Tibial artery (tissue), 4 donors: Measurements from ENCODE around the gene FAM131B.

ENCODE experiments used
- DNase-seq, 2 donors: peaks; one replicate each; pipeline ENCODE4 v3.0.0-alpha.2; 2019
- H3K27ac ChIP-seq, 2 donors: fragments of 200-600 bp; sonication (generic) in 1 of 2; 1 replicate in 1 of 2; 2 replicates in 1 of 2; pipeline ENCODE4 v1.5.1; 2018 to 2019; ENCODE audit warnings: mild to moderate bottlenecking in 1 of 2
- H3K27me3 ChIP-seq, 2 donors: fragments of 200-600 bp; sonication (generic) in 1 of 2; one replicate each; pipeline versions ENCODE4 v1.5.1 to v1.6.0; 2016 to 2019
- H3K36me3 ChIP-seq, 3 donors: fragments of 200-600 bp; sonication (generic) in 2 of 3; one replicate each; pipeline ENCODE4 v1.5.1; 2016 to 2019; ENCODE audit warnings: mild to moderate bottlenecking in 2 of 3
- H3K4me1 ChIP-seq, 4 donors: fragments of 200-600 bp; sonication (generic) in 2 of 4; 1 replicate in 3 of 4; 2 replicates in 1 of 4; pipeline ENCODE4 v1.5.1; 2016 to 2019
- H3K4me3 ChIP-seq, 2 donors: fragments of 200-600 bp; sonication (generic) in 1 of 2; 1 replicate in 1 of 2; 2 replicates in 1 of 2; pipeline ENCODE4 v1.5.1; 2018 to 2019; ENCODE audit warnings: mild to moderate bottlenecking in 2 of 2
- H3K9me3 ChIP-seq, 3 donors: fragments of 200-600 bp; sonication (generic) in 1 of 3; one replicate each; pipeline ENCODE4 v1.5.1; 2016 to 2019
- intact Hi-C: fragments of 100-400 bp; cut with DNase I; formaldehyde crosslinking; loops from one replicate; pipeline ENCODE4 v1.15.0; 2023; ENCODE audit warnings: low total_unique reads
- TF ChIP-seq, protein P1 (sequence below), 2 experiments: fragments of 200-600 bp in 1 of 2; fragments of 450-650 bp in 1 of 2; IDR thresholded peaks; one replicate each; pipeline ENCODE4 v1.5.1; 2017 to 2019; ENCODE audit warnings: antibody characterized with exemption in 2 of 2, mild to moderate bottlenecking in 1 of 2, moderate library complexity in 1 of 2

Gene FAM131B

DNA sequence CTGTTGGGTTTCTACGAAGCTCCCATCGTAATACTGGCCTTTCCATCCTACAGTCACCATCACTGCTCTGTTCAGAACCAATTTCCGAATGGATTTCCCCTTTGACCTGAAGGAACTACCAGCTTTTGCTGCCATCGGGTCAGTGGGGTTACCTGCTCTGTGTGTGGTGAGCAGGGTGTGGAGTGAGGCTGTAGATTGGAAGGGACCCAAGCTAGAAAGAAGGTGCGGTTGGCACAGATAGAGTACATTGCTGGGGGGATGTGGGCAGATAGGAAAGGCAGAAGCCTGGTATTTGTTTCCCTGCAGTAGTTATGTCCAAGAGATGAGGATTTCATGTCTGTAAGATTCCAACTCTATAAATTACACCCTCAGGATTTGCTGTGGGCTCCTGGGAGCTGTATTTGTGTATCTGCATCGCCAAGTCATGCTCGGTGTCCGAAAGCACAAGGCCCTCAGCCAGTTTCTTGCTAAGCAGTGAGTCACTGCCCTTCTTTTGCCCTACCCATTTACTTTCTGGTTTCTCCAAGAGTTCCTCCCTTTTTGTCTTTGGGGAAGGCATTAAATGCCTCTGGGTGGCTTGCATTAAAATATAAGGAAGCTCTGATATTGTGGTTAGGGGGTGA lies 31.2 kb downstream of the FAM131B start:
- Histone ChIP-seq H3K4me1 (no peaks in the 10 kb centered on the region), H3K36me3 (no peaks in the 10 kb centered on the region), H3K4me3 (no peak overlapping the region), H3K27me3 (no peaks in the 10 kb centered on the region), H3K27ac (no peak overlapping the region), H3K9me3 (no peaks in the 10 kb centered on the region)
- DNase-seq: no peak
- TF ChIP-seq, protein P1, sequence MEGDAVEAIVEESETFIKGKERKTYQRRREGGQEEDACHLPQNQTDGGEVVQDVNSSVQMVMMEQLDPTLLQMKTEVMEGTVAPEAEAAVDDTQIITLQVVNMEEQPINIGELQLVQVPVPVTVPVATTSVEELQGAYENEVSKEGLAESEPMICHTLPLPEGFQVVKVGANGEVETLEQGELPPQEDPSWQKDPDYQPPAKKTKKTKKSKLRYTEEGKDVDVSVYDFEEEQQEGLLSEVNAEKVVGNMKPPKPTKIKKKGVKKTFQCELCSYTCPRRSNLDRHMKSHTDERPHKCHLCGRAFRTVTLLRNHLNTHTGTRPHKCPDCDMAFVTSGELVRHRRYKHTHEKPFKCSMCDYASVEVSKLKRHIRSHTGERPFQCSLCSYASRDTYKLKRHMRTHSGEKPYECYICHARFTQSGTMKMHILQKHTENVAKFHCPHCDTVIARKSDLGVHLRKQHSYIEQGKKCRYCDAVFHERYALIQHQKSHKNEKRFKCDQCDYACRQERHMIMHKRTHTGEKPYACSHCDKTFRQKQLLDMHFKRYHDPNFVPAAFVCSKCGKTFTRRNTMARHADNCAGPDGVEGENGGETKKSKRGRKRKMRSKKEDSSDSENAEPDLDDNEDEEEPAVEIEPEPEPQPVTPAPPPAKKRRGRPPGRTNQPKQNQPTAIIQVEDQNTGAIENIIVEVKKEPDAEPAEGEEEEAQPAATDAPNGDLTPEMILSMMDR (IDR thresholded peaks at IDR 0.05): no peak
- intact Hi-C loops: no loop called here

DNA sequence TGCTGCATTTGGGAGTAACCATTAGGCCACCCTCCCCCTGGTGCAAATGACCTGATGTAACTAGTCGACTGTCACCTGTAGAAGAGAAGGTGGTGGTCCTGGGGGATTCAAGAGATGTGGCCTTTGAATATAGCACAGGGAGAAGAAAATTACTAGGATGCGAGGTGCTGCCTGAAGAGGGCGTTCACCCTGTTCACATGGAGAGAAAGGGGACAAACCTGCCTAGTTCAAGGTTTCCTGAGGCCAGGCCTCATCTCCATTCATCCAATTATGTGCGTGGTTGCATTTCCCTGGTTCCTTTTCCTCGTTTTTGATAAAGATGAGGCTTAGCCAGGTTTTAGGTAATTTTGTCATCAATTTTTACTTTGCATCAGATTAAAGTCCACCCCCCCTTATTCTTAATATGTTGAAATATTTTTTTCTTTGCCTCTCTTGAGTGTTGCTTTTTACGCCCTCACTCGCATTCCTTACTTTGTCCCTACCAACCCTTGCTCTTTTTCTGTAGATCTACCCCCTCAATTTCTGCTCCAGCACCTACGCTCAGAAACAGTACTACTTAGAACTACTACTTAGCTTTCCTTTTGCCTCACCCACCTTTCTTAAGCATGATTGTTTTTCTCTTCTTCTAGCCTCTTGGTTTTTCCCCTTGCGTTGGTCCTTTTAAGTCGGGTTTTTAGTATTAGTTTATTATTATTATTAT lies 32.9 kb downstream of the FAM131B start:
- H3K4me3 ChIP-seq: no peak overlapping the region
- H3K9me3 ChIP-seq: no peaks in the 10 kb centered on the region
- no peak overlapping the region for H3K27ac ChIP-seq
- no peak for DNase-seq
- H3K4me1 ChIP-seq: no peaks in the 10 kb centered on the region
- H3K27me3 ChIP-seq: no peaks in the 10 kb centered on the region
- intact Hi-C loops: no loop called here
- TF ChIP-seq, protein P1 (IDR thresholded peaks at IDR 0.05): no peak
- no peaks in the 10 kb centered on the region for H3K36me3 ChIP-seq

DNA sequence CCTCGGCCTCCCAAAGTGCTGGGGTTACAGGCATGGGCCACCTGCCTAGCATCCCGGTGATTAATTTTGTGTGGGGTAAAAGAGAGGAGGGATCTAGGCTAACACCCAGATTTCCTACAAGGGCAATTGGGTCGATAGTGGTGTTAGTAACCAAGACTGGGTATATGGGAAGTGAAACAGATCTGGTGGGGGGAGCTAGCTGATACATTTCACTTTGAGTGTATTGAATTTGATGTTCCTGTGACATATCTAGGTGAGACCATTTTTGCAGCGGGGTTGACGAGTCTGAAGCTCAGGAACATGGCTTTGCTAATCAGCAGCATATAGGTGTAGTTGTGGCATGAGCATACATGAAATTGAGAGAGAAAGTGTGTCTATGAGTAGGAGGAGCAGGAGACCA lies 34.6 kb downstream of the FAM131B start:
- no peak overlapping the region for H3K4me3 ChIP-seq
- H3K36me3 ChIP-seq: no peaks in the 10 kb centered on the region
- H3K4me1 ChIP-seq: no peaks in the 10 kb centered on the region
- no peak overlapping the region for H3K27ac ChIP-seq
- DNase-seq: no peak
- no peaks in the 10 kb centered on the region for H3K9me3 ChIP-seq
- H3K27me3 ChIP-seq: peaks cover 0 to 4% of the 10 kb centered on the region in 2 donors
- TF ChIP-seq, protein P1 (IDR thresholded peaks at IDR 0.05): no peak
- intact Hi-C loops: no loop called here

DNA sequence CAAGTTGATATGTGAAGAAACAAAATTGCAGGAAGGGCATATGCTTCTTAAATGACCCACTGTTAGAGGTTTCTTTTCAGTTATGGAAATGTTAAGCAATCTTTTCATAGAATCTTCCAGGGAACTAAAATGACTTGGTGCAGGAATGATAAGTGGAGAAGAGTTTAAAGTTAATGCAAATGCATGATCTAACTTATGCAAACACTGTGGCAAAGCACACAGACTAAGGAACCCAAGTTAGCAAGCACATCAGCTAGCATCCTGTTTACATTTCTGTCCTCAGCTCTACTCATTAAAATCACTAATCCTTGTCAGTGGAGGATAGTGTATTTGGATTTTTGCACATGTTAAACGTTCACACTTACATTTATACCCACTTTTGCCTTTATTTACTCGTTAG lies 37.3 kb downstream of the FAM131B start:
- H3K4me3 ChIP-seq: no peak overlapping the region
- DNase-seq: no peak
- intact Hi-C loops: no loop called here
- no peaks in the 10 kb centered on the region for H3K4me1 ChIP-seq
- H3K36me3 ChIP-seq: no peaks in the 10 kb centered on the region
- H3K9me3 ChIP-seq: no peaks in the 10 kb centered on the region
- H3K27ac ChIP-seq: no peak overlapping the region
- peaks cover 0 to 4% of the 10 kb centered on the region in 2 donors for H3K27me3 ChIP-seq
- TF ChIP-seq, protein P1 (IDR thresholded peaks at IDR 0.05): no peak

DNA sequence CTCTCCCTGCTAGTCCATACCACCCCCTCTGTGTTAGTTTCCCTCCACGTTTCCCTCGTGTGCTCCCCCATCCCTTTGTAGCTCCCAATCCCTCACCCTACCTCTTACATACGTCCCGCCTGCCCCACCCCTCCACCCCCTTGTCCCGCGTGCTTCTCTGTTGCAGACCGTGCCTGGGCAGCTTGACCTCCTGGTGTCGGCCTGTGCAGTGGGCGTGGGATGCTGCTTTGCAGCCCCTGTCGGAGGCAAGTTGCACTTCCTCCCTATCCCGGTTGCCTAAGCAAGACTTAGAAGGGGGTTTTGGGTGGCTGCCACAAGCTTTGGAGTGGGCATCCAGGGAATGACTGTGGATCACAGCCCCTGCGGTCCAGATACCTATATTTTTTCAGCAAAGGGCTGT lies 38.9 kb downstream of the FAM131B start:
- DNase-seq: no peak
- TF ChIP-seq, protein P1 (IDR thresholded peaks at IDR 0.05): no peak
- no peak overlapping the region for H3K27ac ChIP-seq

More for the DNA sequence above, 38.9 kb downstream of the FAM131B start:
- no peaks in the 10 kb centered on the region for H3K9me3 ChIP-seq
- intact Hi-C loops: no loop called here
- H3K4me1 ChIP-seq: no peaks in the 10 kb centered on the region
- no peak overlapping the region for H3K4me3 ChIP-seq
- no peaks in the 10 kb centered on the region for H3K36me3 ChIP-seq
- H3K27me3 ChIP-seq: peaks cover 0 to 4% of the 10 kb centered on the region in 2 donors
